Ascending aorta (tissue), 2 donors: ENCODE results near the gene URB1. TPM values are rescaled to one million over a fixed set of nuclear protein-coding genes. Genes with fewer than 3 reads are reported as not detected.

ENCODE experiments used
- DNase-seq, 2 donors: peaks; one replicate each; pipeline ENCODE4 v3.0.0-alpha.2; 2019; ENCODE audit warnings: low spot score in 2 of 2
- H3K27ac ChIP-seq, 2 donors: fragments of 200-600 bp; sonication (generic); one replicate each; pipeline ENCODE4 v1.5.1; 2016 to 2017; ENCODE audit warnings: mild to moderate bottlenecking in 1 of 2
- H3K27me3 ChIP-seq: fragments of 200-600 bp; sonication (generic); one replicate; pipeline ENCODE4 v1.5.1; 2017
- H3K36me3 ChIP-seq, 2 donors: fragments of 200-600 bp; sonication (generic); one replicate each; pipeline ENCODE4 v1.5.1; 2016
- H3K4me1 ChIP-seq, 2 donors: fragments of 200-600 bp; sonication (generic); one replicate each; pipeline ENCODE4 v1.5.1; 2016 to 2017; ENCODE audit warnings: mild to moderate bottlenecking in 1 of 2
- H3K4me3 ChIP-seq, 2 donors: fragments of 200-600 bp; sonication (generic); one replicate each; pipeline ENCODE4 v1.5.1; 2016 to 2017; ENCODE audit warnings: mild to moderate bottlenecking in 1 of 2
- H3K9me3 ChIP-seq, 2 donors: fragments of 200-600 bp; sonication (generic); one replicate each; pipeline ENCODE4 v1.5.1; 2016
- intact Hi-C: fragments of 100-400 bp; cut with DNase I; formaldehyde crosslinking; loops from one replicate; pipeline ENCODE4 v1.15.1; 2023
- total RNA-seq: library from RNA; depleted of rRNA; stranded (reverse); fragments of >200 nt; gene quantifications from one replicate; pipeline ENCODE4 v1.1.0, GENCODE V29; 2016
- TF ChIP-seq, protein P1 (sequence below), 3 experiments: fragments of 200-600 bp in 2 of 3; fragments of 450-650 bp in 1 of 3; sonication (generic) in 2 of 3; IDR thresholded peaks; one replicate each; pipeline ENCODE4 v1.5.1; 2016 to 2019; ENCODE audit warnings: antibody characterized with exemption in 3 of 3, mild to moderate bottlenecking in 1 of 3, moderate library complexity in 1 of 3

URB1 gene
- total RNA-seq, 1 donor from 2014 or later: 35.4 TPM

DNA sequence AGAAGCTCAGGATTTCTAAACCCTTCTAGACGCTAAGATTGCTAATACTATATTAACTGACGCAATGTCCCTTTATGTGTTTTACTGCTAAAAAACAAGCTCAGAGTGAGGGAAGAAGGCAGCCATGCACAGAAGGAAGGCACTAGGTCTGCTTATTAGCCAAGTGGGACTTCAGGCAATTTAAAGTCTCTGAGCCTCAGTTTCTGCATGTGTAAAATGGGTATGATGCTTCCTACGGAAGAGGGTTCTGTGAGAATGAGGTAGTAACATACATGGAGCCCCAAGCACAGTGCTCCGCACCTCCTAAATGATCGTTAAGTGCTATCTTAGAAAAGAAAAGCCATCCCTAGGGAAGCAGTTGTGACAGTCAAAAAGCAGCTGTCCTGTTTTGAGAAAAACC, 130.9 kb downstream of the URB1 start:
- intact Hi-C loops: no loop called here
- H3K36me3 ChIP-seq: peaks cover under 1 to 1% of the 10 kb centered on the region in 2 donors
- peaks cover 0 to 11% of the 10 kb centered on the region in 2 donors for H3K4me1 ChIP-seq
- H3K27me3 ChIP-seq: no peaks in the 10 kb centered on the region
- TF ChIP-seq, protein P1, sequence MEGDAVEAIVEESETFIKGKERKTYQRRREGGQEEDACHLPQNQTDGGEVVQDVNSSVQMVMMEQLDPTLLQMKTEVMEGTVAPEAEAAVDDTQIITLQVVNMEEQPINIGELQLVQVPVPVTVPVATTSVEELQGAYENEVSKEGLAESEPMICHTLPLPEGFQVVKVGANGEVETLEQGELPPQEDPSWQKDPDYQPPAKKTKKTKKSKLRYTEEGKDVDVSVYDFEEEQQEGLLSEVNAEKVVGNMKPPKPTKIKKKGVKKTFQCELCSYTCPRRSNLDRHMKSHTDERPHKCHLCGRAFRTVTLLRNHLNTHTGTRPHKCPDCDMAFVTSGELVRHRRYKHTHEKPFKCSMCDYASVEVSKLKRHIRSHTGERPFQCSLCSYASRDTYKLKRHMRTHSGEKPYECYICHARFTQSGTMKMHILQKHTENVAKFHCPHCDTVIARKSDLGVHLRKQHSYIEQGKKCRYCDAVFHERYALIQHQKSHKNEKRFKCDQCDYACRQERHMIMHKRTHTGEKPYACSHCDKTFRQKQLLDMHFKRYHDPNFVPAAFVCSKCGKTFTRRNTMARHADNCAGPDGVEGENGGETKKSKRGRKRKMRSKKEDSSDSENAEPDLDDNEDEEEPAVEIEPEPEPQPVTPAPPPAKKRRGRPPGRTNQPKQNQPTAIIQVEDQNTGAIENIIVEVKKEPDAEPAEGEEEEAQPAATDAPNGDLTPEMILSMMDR (IDR thresholded peaks at IDR 0.05): no peak
- no peaks in the 10 kb centered on the region for H3K9me3 ChIP-seq
- no peak for DNase-seq
- H3K4me3 ChIP-seq: no peak overlapping the region
- H3K27ac ChIP-seq: no peak overlapping the region

Other genes with a start within 250 kb of the URB1 start
- 0.64 TPM for gene MIS18A, start 114.0 kb downstream of the URB1 start, total RNA-seq
- gene MRAP, start 94.2 kb downstream of the URB1 start, total RNA-seq: not detected
- 147 TPM for gene EVA1C, start 19.7 kb upstream of the URB1 start, total RNA-seq
- 3.9 TPM for gene TCP10L, start 192.5 kb upstream of the URB1 start, total RNA-seq
- 18.3 TPM for gene CFAP298, start 219.4 kb upstream of the URB1 start, total RNA-seq